ENCODE results near the gene APP. TPM values are rescaled to one million over a fixed set of nuclear protein-coding genes. Genes with fewer than 3 reads are reported as not detected.

APP gene
- total and polyA plus RNA-seq, 2 of the 13 experiments (the other 11 are each of a cell fraction or from before 2014, with no cell fraction given): 70.6 to 262 TPM

DNA sequence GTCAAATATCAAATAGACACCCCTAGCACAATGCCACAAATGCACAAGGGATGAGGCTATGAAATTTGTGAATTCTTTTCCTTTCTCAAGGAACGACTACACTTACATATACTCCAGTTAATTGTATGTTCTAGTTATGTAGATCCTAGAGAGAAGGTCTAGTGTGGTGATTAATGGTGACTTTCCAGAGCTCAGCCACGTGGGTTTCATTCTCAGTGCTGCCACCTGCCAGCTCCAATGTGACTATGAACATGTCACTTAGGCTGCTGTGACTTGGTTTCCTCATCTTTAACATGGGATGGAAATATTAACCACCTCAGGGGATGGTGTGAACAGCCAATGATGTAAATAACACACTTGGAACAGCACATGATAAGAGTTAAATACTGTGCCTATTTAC is 138.3 kb downstream of the APP start (continued):
- TF ChIP-seq ZFP41 (CRISPR knock-in tag; IDR thresholded peaks at IDR 0.05; ENCODE audit: borderline replicate concordance) (no peak), ATM (IDR thresholded peaks at IDR 0.05; ENCODE audit: borderline replicate concordance) (no peak)
- TF ChIP-seq, protein P1, sequence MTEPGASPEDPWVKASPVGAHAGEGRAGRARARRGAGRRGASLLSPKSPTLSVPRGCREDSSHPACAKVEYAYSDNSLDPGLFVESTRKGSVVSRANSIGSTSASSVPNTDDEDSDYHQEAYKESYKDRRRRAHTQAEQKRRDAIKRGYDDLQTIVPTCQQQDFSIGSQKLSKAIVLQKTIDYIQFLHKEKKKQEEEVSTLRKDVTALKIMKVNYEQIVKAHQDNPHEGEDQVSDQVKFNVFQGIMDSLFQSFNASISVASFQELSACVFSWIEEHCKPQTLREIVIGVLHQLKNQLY (CRISPR knock-in tag; IDR thresholded peaks at IDR 0.05): no peak
- TF ChIP-seq, protein P2, sequence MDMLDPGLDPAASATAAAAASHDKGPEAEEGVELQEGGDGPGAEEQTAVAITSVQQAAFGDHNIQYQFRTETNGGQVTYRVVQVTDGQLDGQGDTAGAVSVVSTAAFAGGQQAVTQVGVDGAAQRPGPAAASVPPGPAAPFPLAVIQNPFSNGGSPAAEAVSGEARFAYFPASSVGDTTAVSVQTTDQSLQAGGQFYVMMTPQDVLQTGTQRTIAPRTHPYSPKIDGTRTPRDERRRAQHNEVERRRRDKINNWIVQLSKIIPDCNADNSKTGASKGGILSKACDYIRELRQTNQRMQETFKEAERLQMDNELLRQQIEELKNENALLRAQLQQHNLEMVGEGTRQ (IDR thresholded peaks at IDR 0.05; ENCODE audit: low read depth, low read length): no peak
- TF ChIP-seq, protein P2 (CRISPR knock-in tag; IDR thresholded peaks at IDR 0.05; ENCODE audit: borderline replicate concordance): no peak

DNA sequence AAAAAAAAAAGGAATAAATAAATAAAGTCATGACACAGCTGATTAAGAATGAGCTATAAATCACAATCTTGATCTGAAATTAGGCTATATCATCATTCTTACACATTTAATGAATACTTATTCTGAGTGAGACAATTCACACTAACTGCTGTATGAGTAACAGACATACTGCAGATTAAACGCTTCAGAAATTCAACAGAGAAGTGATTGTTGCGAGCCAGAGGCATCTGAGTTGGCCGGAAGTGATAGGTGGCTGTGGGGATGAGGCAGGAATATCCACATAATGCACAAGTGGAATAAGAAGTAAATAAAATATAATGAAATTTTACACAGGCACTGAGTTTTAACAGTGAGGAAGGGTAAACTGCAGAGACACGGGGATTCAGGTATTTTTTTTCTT is 142.4 kb downstream of the APP start:
- Histone ChIP-seq H3K27ac (ENCODE audit: extremely low read length, insufficient read depth, low read length) (no peak overlapping the region), H3K4me3 (replicated peaks in 1 of 3; ENCODE audit: insufficient read depth in 1 of 3, low read depth in 2 of 3, low read length in 3 of 3) (no peak overlapping the region), H3K9ac (ENCODE audit: insufficient read depth, low read depth, low read length) (no peak overlapping the region), H3K9me3 (ENCODE audit: low read length) (no peaks in the 10 kb centered on the region), H3K4me1 (ENCODE audit: insufficient read depth, low read length) (peaks cover 9% of the 10 kb centered on the region; the same call in 1 of the 2 replicates), H2AFZ (ENCODE audit: low read length) (no peak overlapping the region), H3K79me2 (ENCODE audit: insufficient read depth, low read length) (no peaks in the 10 kb centered on the region), H3K4me2 (ENCODE audit: low read depth, low read length) (no peak overlapping the region), H4K20me1 (ENCODE audit: insufficient read depth, low read length) (no peaks in the 10 kb centered on the region), H3K27me3 (ENCODE audit: control insufficient read depth in 1 of 2, insufficient read depth in 2 of 2, low read length in 2 of 2) (no peaks in the 10 kb centered on the region), H3K36me3 (replicated peaks in 1 of 2; ENCODE audit: control insufficient read depth in 1 of 2, insufficient read depth in 2 of 2, low read length in 2 of 2) (peaks cover 4 to 11% of the 10 kb centered on the region in 2 experiments; a peak in 2 of 5 replicates)
- DNase-seq (ENCODE audit: low spot score): no peak
- 52% methylated on average over 4 of the region's 4 CpGs for WGBS (ENCODE audit: low lambda C conversion rate)
- intact Hi-C loops (cut with micrococcal nuclease; ENCODE audit: unreplicated experiment) (no loop called here), in situ Hi-C loops (cut with HindIII; ENCODE audit: extremely low pct_ligation_motif_present, low pct_unique_long_range_greater_than_20kb) (no loop called here)
- ChIA-PET POLR2A (no interaction called here), CTCF (ENCODE audit: low intra/inter-chr PET ratio, low total read pairs) (no interaction called here)
- no peak for FAIRE-seq
- no peak for ATAC-seq
- no TSS peak for BruUV-seq (replicated peaks)
- TF ChIP-seq ZNF160 (CRISPR knock-in tag; IDR thresholded peaks at IDR 0.05) (no peak), KAT7 (CRISPR knock-in tag; IDR thresholded peaks at IDR 0.05; ENCODE audit: borderline replicate concordance) (no peak)
- TF ChIP-seq, protein P3, sequence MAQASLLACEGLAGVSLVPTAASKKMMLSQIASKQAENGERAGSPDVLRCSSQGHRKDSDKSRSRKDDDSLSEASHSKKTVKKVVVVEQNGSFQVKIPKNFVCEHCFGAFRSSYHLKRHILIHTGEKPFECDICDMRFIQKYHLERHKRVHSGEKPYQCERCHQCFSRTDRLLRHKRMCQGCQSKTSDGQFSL (CRISPR knock-in tag; IDR thresholded peaks at IDR 0.05): no peak
- TF ChIP-seq, protein P4, sequence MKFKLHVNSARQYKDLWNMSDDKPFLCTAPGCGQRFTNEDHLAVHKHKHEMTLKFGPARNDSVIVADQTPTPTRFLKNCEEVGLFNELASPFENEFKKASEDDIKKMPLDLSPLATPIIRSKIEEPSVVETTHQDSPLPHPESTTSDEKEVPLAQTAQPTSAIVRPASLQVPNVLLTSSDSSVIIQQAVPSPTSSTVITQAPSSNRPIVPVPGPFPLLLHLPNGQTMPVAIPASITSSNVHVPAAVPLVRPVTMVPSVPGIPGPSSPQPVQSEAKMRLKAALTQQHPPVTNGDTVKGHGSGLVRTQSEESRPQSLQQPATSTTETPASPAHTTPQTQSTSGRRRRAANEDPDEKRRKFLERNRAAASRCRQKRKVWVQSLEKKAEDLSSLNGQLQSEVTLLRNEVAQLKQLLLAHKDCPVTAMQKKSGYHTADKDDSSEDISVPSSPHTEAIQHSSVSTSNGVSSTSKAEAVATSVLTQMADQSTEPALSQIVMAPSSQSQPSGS (CRISPR knock-in tag; IDR thresholded peaks at IDR 0.05): no peak
- TF ChIP-seq, protein P5, sequence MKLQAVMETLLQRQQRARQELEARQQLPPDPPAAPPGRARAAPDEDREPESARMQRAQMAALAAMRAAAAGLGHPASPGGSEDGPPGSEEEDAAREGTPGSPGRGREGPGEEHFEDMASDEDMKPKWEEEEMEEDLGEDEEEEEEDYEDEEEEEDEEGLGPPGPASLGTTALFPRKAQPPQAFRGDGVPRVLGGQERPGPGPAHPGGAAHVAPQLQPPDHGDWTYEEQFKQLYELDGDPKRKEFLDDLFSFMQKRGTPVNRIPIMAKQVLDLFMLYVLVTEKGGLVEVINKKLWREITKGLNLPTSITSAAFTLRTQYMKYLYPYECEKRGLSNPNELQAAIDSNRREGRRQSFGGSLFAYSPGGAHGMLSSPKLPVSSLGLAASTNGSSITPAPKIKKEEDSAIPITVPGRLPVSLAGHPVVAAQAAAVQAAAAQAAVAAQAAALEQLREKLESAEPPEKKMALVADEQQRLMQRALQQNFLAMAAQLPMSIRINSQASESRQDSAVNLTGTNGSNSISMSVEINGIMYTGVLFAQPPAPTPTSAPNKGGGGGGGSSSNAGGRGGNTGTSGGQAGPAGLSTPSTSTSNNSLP (IDR thresholded peaks at IDR 0.05; ENCODE audit: low read depth, low read length): no peak
- TF ChIP-seq, protein P6, sequence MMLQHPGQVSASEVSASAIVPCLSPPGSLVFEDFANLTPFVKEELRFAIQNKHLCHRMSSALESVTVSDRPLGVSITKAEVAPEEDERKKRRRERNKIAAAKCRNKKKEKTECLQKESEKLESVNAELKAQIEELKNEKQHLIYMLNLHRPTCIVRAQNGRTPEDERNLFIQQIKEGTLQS (CRISPR knock-in tag; IDR thresholded peaks at IDR 0.05): no peak

Measured in HepG2 (cell line).